Lower leg skin (tissue), 3 donors: ENCODE data around the gene IKBKE.

ENCODE experiments used
- CTCF ChIP-seq, 3 donors: fragments of 450-650 bp; IDR thresholded peaks; one replicate each; pipeline ENCODE4 v1.5.1; 2016; ENCODE audit warnings: antibody characterized with exemption in 3 of 3, mild to moderate bottlenecking in 3 of 3, moderate library complexity in 2 of 3
- POLR2A ChIP-seq, 2 donors: fragments of 450-650 bp; IDR thresholded peaks; one replicate each; pipeline ENCODE4 v1.6.1; 2016 to 2017; ENCODE audit warnings: antibody characterized with exemption in 2 of 2, mild to moderate bottlenecking in 1 of 2, moderate library complexity in 1 of 2

- no peak for TF ChIP-seq CTCF (IDR thresholded peaks at IDR 0.05)
- TF ChIP-seq POLR2A (IDR thresholded peaks at IDR 0.05), result no peak
These were observed 51.6 kb downstream of the IKBKE start for GRCh38 chr1:206521694-206522402.
